H1 (cell line): ENCODE results near the gene NELFE. TPM values are rescaled to one million over a fixed set of nuclear protein-coding genes. Genes with fewer than 3 reads are reported as not detected.

Source experiments
- CTCF ChIA-PET: fragments of 300-600 bp; sonication (Branson Sonifier 250); formaldehyde crosslinking; loops from one replicate; lab custom pipeline; 2021; ENCODE audit not compliant: partially characterized antibody; lab: Charles Lee
- POLR2A ChIA-PET: fragments of 300-600 bp; sonication (Branson Sonifier 250); formaldehyde crosslinking; loops from one replicate; lab custom pipeline; 2021; ENCODE audit warnings: inconsistent platforms; ENCODE audit not compliant: partially characterized antibody; lab: Charles Lee
- DNase-seq, 2 experiments: peaks; one replicate each; pipeline versions ENCODE4 v3.0.0 to v3.0.0-alpha.2; 2010 to 2022; ENCODE audit warnings: low spot score in 2 of 2, low read depth in 1 of 2, mixed read lengths in 1 of 2
- FAIRE-seq: peaks from 2 replicates; lab custom pipeline; 2011; peaks lifted over from hg19 to GRCh38; lab: Jason Lieb, UNC
- H2AFZ ChIP-seq: 2 replicates; pipeline ENCODE4 v1.8.1; 2012; ENCODE audit warnings: low read length, inconsistent platforms
- H2AK5ac ChIP-seq: 2 replicates; pipeline ENCODE4 v1.6.1; 2013; ENCODE audit warnings: low read depth, low read length
- H2BK120ac ChIP-seq: replicated peaks from 2 replicates; pipeline ENCODE3; 2013; ENCODE audit warnings: low read depth, low read length, inconsistent platforms
- H2BK12ac ChIP-seq: 2 replicates; pipeline ENCODE4 v1.6.1; 2013; ENCODE audit warnings: low read depth, low read length
- H2BK15ac ChIP-seq: 2 replicates; pipeline ENCODE4 v1.6.1; 2013; ENCODE audit warnings: low read length
- H2BK20ac ChIP-seq: 2 replicates; pipeline ENCODE4 v1.6.1; 2013; ENCODE audit warnings: low read length
- H2BK5ac ChIP-seq: 2 replicates; pipeline ENCODE4 v1.6.1; 2013; ENCODE audit warnings: low read depth, low read length
- H3K14ac ChIP-seq: 2 replicates; pipeline ENCODE4 v1.6.1; 2013; ENCODE audit warnings: inconsistent platforms; ENCODE audit not compliant: insufficient read length
- H3K18ac ChIP-seq: 2 replicates; pipeline ENCODE4 v1.6.1; 2013; ENCODE audit warnings: low read length; ENCODE audit errors: extremely low read depth
- H3K23ac ChIP-seq: 2 replicates; pipeline ENCODE4 v1.6.1; 2013; ENCODE audit warnings: inconsistent platforms; ENCODE audit not compliant: insufficient read length
- H3K23me2 ChIP-seq: 2 replicates; pipeline ENCODE4 v1.6.1; 2013; ENCODE audit warnings: low read depth, low read length
- H3K27ac ChIP-seq: 2 replicates; pipeline ENCODE4 v1.6.1; 2011; ENCODE audit warnings: low read depth, low read length, inconsistent platforms
- H3K27me3 ChIP-seq, 4 experiments: replicated peaks in 1 of 4; 1 replicate in 1 of 4; 2 replicates in 3 of 4; pipeline versions ENCODE4 v1.6.1 to v1.8.1; 2011 to 2013; ENCODE audit warnings: low read length in 3 of 4, mild to moderate bottlenecking in 3 of 4, inconsistent platforms in 2 of 4, mixed read lengths in 2 of 4, moderate library complexity in 1 of 4; ENCODE audit not compliant: control insufficient read depth in 3 of 4, insufficient read depth in 3 of 4; ENCODE audit errors: extremely low read depth in 1 of 4
- H3K36me3 ChIP-seq, 4 experiments: 2 replicates each; pipeline versions ENCODE4 v1.6.1 to v1.8.1; 2011 to 2013; ENCODE audit warnings: mild to moderate bottlenecking in 4 of 4, low read length in 3 of 4, moderate library complexity in 2 of 4, control low read depth in 1 of 4, inconsistent platforms in 1 of 4; ENCODE audit not compliant: insufficient read depth in 4 of 4, control insufficient read depth in 2 of 4
- H3K4ac ChIP-seq: replicated peaks from 2 replicates; pipeline ENCODE3; 2013; ENCODE audit warnings: low read length, low read depth, mixed read lengths, inconsistent platforms; ENCODE audit not compliant: insufficient read length
- H3K4me1 ChIP-seq, 4 experiments: replicated peaks in 1 of 4; 1 replicate in 1 of 4; 2 replicates in 3 of 4; pipeline versions ENCODE4 v1.6.1 to v1.8.1; 2011 to 2013; ENCODE audit warnings: low read length in 3 of 4, inconsistent platforms in 2 of 4, mixed read lengths in 1 of 4; ENCODE audit not compliant: insufficient read depth in 4 of 4, control insufficient read depth in 3 of 4
- H3K4me2 ChIP-seq, 2 experiments: 2 replicates each; pipeline versions ENCODE4 v1.6.1 to v1.8.1; 2011 to 2013; ENCODE audit warnings: low read depth in 2 of 2, low read length in 2 of 2, control low read depth in 1 of 2, inconsistent platforms in 1 of 2, mild to moderate bottlenecking in 1 of 2; ENCODE audit not compliant: insufficient read depth in 1 of 2
- H3K4me3 ChIP-seq, 4 experiments: fragments of 200-600, 300-600 bp in 1 of 4; sonication (generic), shearing (Covaris generic), sonication (Bioruptor Twin) in 1 of 4; 2 replicates each; pipeline versions ENCODE4 v1.5.1 to v1.8.1; 2011 to 2016; ENCODE audit warnings: low read length in 4 of 4, low read depth in 3 of 4, control low read depth in 2 of 4, inconsistent platforms in 2 of 4, mild to moderate bottlenecking in 2 of 4, mixed read lengths in 1 of 4, moderate library complexity in 1 of 4; ENCODE audit not compliant: insufficient read depth in 2 of 4; ENCODE audit errors: extremely low read depth in 1 of 4
- H3K56ac ChIP-seq: replicated peaks from 2 replicates; pipeline ENCODE3; 2013; ENCODE audit warnings: low read depth, mild to moderate bottlenecking, mixed read lengths, low read length, inconsistent platforms; ENCODE audit not compliant: insufficient read length
- H3K79me1 ChIP-seq: 2 replicates; pipeline ENCODE4 v1.6.1; 2013; ENCODE audit warnings: low read depth, low read length, control low read depth
- H3K79me2 ChIP-seq, 2 experiments: 2 replicates each; pipeline versions ENCODE4 v1.6.1 to v1.8.1; 2012 to 2013; ENCODE audit warnings: low read length in 2 of 2, mild to moderate bottlenecking in 2 of 2, inconsistent platforms in 1 of 2; ENCODE audit not compliant: insufficient read depth in 2 of 2, control insufficient read depth in 1 of 2
- H3K9ac ChIP-seq, 4 experiments: replicated peaks in 1 of 4; 1 replicate in 1 of 4; 2 replicates in 3 of 4; pipeline versions ENCODE4 v1.6.1 to v1.8.1; 2011 to 2013; ENCODE audit warnings: low read depth in 3 of 4, low read length in 3 of 4, control low read depth in 2 of 4, mild to moderate bottlenecking in 2 of 4, moderate library complexity in 2 of 4, inconsistent platforms in 1 of 4; ENCODE audit errors: extremely low read depth in 1 of 4
- H3K9me3 ChIP-seq, 2 experiments: 2 replicates each; pipeline versions ENCODE4 v1.6.1 to v1.8.1; 2012 to 2013; ENCODE audit warnings: mild to moderate bottlenecking in 2 of 2, moderate library complexity in 2 of 2, control low read depth in 1 of 2, inconsistent platforms in 1 of 2, low read depth in 1 of 2, low read length in 1 of 2, mixed read lengths in 1 of 2; ENCODE audit not compliant: insufficient read depth in 2 of 2
- H4K20me1 ChIP-seq, 2 experiments: replicated peaks in 1 of 2; 2 replicates each; pipeline versions ENCODE3 to v1.8.1; 2011 to 2013; ENCODE audit warnings: inconsistent platforms in 2 of 2, low read length in 2 of 2, mild to moderate bottlenecking in 1 of 2; ENCODE audit not compliant: insufficient read depth in 2 of 2, control insufficient read depth in 1 of 2
- H4K5ac ChIP-seq: 2 replicates; pipeline ENCODE4 v1.6.1; 2013; ENCODE audit warnings: low read length, low read depth, mixed read lengths, inconsistent platforms; ENCODE audit not compliant: insufficient read length
- H4K8ac ChIP-seq: 2 replicates; pipeline ENCODE4 v1.8.0; 2013; ENCODE audit warnings: mild to moderate bottlenecking, moderate library complexity, low read length, inconsistent platforms; ENCODE audit not compliant: insufficient read depth; ENCODE audit errors: extremely low read depth
- H4K91ac ChIP-seq: replicated peaks from 2 replicates; pipeline ENCODE3; 2013; ENCODE audit warnings: low read length, mixed read lengths, inconsistent platforms; ENCODE audit not compliant: insufficient read length
- CBX8 ChIP-seq: fragments of 300-800, 300-1000 bp; sonication (generic); IDR thresholded peaks from 2 replicates; pipeline ENCODE4 v1.7.1; 2016; ENCODE audit warnings: low read depth, low read length, borderline replicate concordance
- CEBPB ChIP-seq: IDR thresholded peaks from 2 replicates; pipeline ENCODE4 v1.6.1; 2012; ENCODE audit warnings: low read depth, low read length
- CHD1 ChIP-seq: IDR thresholded peaks from 2 replicates; pipeline ENCODE4 v1.6.1; 2012; ENCODE audit warnings: low read depth, low read length, improper control_type of control experiment
- GABPA ChIP-seq: IDR thresholded peaks from 2 replicates; pipeline ENCODE4 v1.6.1; 2011; ENCODE audit warnings: mild to moderate bottlenecking, low read length, moderate library complexity, borderline replicate concordance; ENCODE audit not compliant: insufficient read depth
- JUN ChIP-seq: IDR thresholded peaks from 2 replicates; pipeline ENCODE4 v1.6.1; 2011; ENCODE audit warnings: low read depth, mild to moderate bottlenecking, improper control_type of control experiment, low read length
- NANOG ChIP-seq: IDR thresholded peaks from 2 replicates; pipeline ENCODE4 v1.6.1; 2011; ENCODE audit warnings: low read length, low read depth, mild to moderate bottlenecking, inconsistent platforms; ENCODE audit not compliant: insufficient read depth, poor library complexity, severe bottlenecking
- POLR2A ChIP-seq, 2 experiments: IDR thresholded peaks; 1 replicate in 1 of 2; 2 replicates in 1 of 2; pipeline ENCODE4 v1.6.1; 2011; ENCODE audit warnings: low read depth in 2 of 2, low read length in 2 of 2, mild to moderate bottlenecking in 2 of 2; ENCODE audit errors: control extremely low read depth in 1 of 2
- RFX5 ChIP-seq: IDR thresholded peaks from 2 replicates; pipeline ENCODE4 v1.6.1; 2011; ENCODE audit warnings: low read depth, low read length, improper control_type of control experiment, borderline replicate concordance
- SIRT6 ChIP-seq: IDR thresholded peaks from one replicate; pipeline ENCODE4 v1.7.1; 2012; ENCODE audit warnings: low read length, inconsistent platforms
- TAF1 ChIP-seq: IDR thresholded peaks from 2 replicates; pipeline ENCODE4 v1.6.1; 2011; ENCODE audit warnings: mild to moderate bottlenecking, low read depth, low read length
- WGBS, 2 experiments: shearing (Covaris generic) in 1 of 2; methylation state at CpG; one replicate each; pipeline versions ENCODE4 v1.1.6 to v1.1.7; 2013 to 2015; ENCODE audit warnings: low lambda C conversion rate in 2 of 2, mixed read lengths in 2 of 2, inconsistent platforms in 1 of 2, low coverage in 1 of 2, missing lambda C conversion rate in 1 of 2; ENCODE audit not compliant: insufficient replicate concordance in 2 of 2, insufficient coverage in 1 of 2, insufficient read length in 1 of 2; ENCODE audit errors: extremely low coverage in 1 of 2, missing lambda C conversion rate in 1 of 2; 5-methylcytosine and 5-hydroxymethylcytosine counted together
- polyA plus RNA-seq, 7 experiments: library from polyadenylated mRNA; depleted of rRNA in 3 of 7; stranded (reverse) in 5 of 7; unstranded in 2 of 7; fragments of >200 nt in 5 of 7; fragments of 200-250 nt in 2 of 7; gene quantifications; 1 replicate in 5 of 7; 2 replicates in 1 of 7; 4 replicates in 1 of 7; pipeline versions ENCODE4 v1.2.1 to v1.2.3, GENCODE V29; 2011 to 2013; ENCODE audit warnings: missing spikeins in 2 of 7, mixed read lengths in 2 of 7
- total RNA-seq: library from RNA; stranded (reverse); fragmentation: NEBNext Ultra II Directional; extraction: Animal tissue kit (Norgen Biotek cat#: 25700); gene quantifications from 2 replicates; pipeline ENCODE4 v1.2.1, GENCODE V29; 2021
- TF ChIP-seq, protein P1 (sequence below): IDR thresholded peaks from 2 replicates; pipeline ENCODE4 v1.6.1; 2011; ENCODE audit warnings: low read length, improper control_type of control experiment

NELFE gene
- total and polyA plus RNA-seq, 2 of the 8 experiments (the other 6 are each of a cell fraction or from before 2014, with no cell fraction given), result 49.2 to 71.5 TPM

- Histone ChIP-seq H3K4ac (no peak overlapping the region), H3K79me1 (no peaks in the 10 kb centered on the region), H3K79me2 (no peaks in the 10 kb centered on the region), H2BK5ac (no peak overlapping the region), H3K56ac (no peak overlapping the region), H3K18ac (no peak overlapping the region), H2BK20ac (no peak overlapping the region), H3K4me3 (no peak overlapping the region), H2BK120ac (no peak overlapping the region), H3K36me3 (peaks cover 10 to 20% (median 18%) of the 10 kb centered on the region in 4 experiments; a peak in 7 of 8 replicates), H3K9ac (no peak overlapping the region; a peak in 1 of 7 replicates), H4K8ac (no peak overlapping the region), H3K27me3 (peaks cover 0 to 5% (median 2%) of the 10 kb centered on the region in 4 experiments; a peak in 3 of 7 replicates), H2BK12ac (no peak overlapping the region), H3K23ac (no peak overlapping the region), H2AK5ac (no peak overlapping the region), H3K4me2 (no peak overlapping the region), H3K4me1 (peaks cover 0 to 2% (median 0%) of the 10 kb centered on the region in 4 experiments; a peak in 1 of 7 replicates), H4K20me1 (no peaks in the 10 kb centered on the region), H3K27ac (no peak overlapping the region), H2AFZ (no peak overlapping the region), H3K9me3 (no peaks in the 10 kb centered on the region), H3K14ac (no peak overlapping the region), H2BK15ac (no peak overlapping the region), H4K91ac (no peak overlapping the region), H4K5ac (no peak overlapping the region), H3K23me2 (no peaks in the 10 kb centered on the region)
- FAIRE-seq (no peak), DNase-seq (no peak)
- ChIA-PET POLR2A (interaction anchor here (0.8 to 16.4 kb wide), 8 partner anchors 7 to 150 kb away, joined by 3 to 279 read pairs (median 6); partner anchors contain the start of genes DXO, NELFE and SKIC2), CTCF (no interaction called here)
- WGBS, 2 experiments, result 85% methylated on average over 5 of the region's 5 CpGs; no CpG with 5 or more reads in 1 of the 2 experiments
- TF ChIP-seq RFX5 (no peak), CHD1 (no peak), POLR2A (IDR thresholded peaks at IDR 0.05; ENCODE audit: control extremely low read depth in 1 of 2, low read depth in 2 of 2, low read length in 2 of 2) (no peak; a peak in 1 of 3 replicates), TAF1 (no peak), NANOG (no peak), CEBPB (no peak), GABPA (no peak), SIRT6 (no peak), CBX8 (no peak), JUN (no peak)
- TF ChIP-seq, protein P1, sequence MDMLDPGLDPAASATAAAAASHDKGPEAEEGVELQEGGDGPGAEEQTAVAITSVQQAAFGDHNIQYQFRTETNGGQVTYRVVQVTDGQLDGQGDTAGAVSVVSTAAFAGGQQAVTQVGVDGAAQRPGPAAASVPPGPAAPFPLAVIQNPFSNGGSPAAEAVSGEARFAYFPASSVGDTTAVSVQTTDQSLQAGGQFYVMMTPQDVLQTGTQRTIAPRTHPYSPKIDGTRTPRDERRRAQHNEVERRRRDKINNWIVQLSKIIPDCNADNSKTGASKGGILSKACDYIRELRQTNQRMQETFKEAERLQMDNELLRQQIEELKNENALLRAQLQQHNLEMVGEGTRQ, result no peak
Observed at GRCh38 chr6:31948306-31948705, 10.5 kb downstream of the NELFE start.
